ENCODE results near the gene LDLRAD4.

Gene LDLRAD4

GRCh38 chr18:13416208-13416607, 197.6 kb downstream of the LDLRAD4 start:
- TF ChIP-seq ARNTL (CRISPR knock-in tag; IDR thresholded peaks at IDR 0.05; ENCODE audit: borderline replicate concordance, low read depth) (no peak), TSHZ2 (CRISPR knock-in tag; IDR thresholded peaks at IDR 0.05) (no peak), CSRNP3 (CRISPR knock-in tag; IDR thresholded peaks at IDR 0.05) (no peak)
- no peak for ATAC-seq

- no peak for TF ChIP-seq RARB (CRISPR knock-in tag; IDR thresholded peaks at IDR 0.05)
- no peak for TF ChIP-seq ISL1 (CRISPR knock-in tag; IDR thresholded peaks at IDR 0.05)
- TF ChIP-seq OSR1 (CRISPR knock-in tag; IDR thresholded peaks at IDR 0.05): no peak
- ATAC-seq: no peak
Observed at GRCh38 chr18:13416848-13417247, 198.3 kb downstream of the LDLRAD4 start.

GRCh38 chr18:13418013-13418710, 199.6 kb downstream of the LDLRAD4 start:
- TF ChIP-seq POU6F1 (CRISPR knock-in tag; IDR thresholded peaks at IDR 0.05; ENCODE audit: borderline replicate concordance, low read depth): no peak
- TF ChIP-seq ARNTL (CRISPR knock-in tag; IDR thresholded peaks at IDR 0.05; ENCODE audit: borderline replicate concordance, low read depth): no peak
- no peak for TF ChIP-seq PPARA (CRISPR knock-in tag; IDR thresholded peaks at IDR 0.05; ENCODE audit: borderline replicate concordance)
- TF ChIP-seq PATZ1 (CRISPR knock-in tag; IDR thresholded peaks at IDR 0.05; ENCODE audit: borderline replicate concordance): no peak
- no peak for TF ChIP-seq ISL1 (CRISPR knock-in tag; IDR thresholded peaks at IDR 0.05)
- no peak for TF ChIP-seq ZFP3 (CRISPR knock-in tag; IDR thresholded peaks at IDR 0.05)
- TF ChIP-seq SNAI2 (CRISPR knock-in tag; IDR thresholded peaks at IDR 0.05): no peak
- TF ChIP-seq GLIS3 (CRISPR knock-in tag; IDR thresholded peaks at IDR 0.05): no peak
- TF ChIP-seq CREB5 (CRISPR knock-in tag; IDR thresholded peaks at IDR 0.05; ENCODE audit: low read depth): no peak
- no peak for TF ChIP-seq TOX (CRISPR knock-in tag; IDR thresholded peaks at IDR 0.05; ENCODE audit: borderline replicate concordance)
- TF ChIP-seq ESRRG (CRISPR knock-in tag; IDR thresholded peaks at IDR 0.05): no peak
- no peak for TF ChIP-seq TCF4 (CRISPR knock-in tag; IDR thresholded peaks at IDR 0.05; ENCODE audit: borderline replicate concordance)
- TF ChIP-seq CSRNP3 (CRISPR knock-in tag; IDR thresholded peaks at IDR 0.05): no peak
- no peak for TF ChIP-seq CSDC2 (CRISPR knock-in tag; IDR thresholded peaks at IDR 0.05)
- no peak for TF ChIP-seq ZNF8 (CRISPR knock-in tag; IDR thresholded peaks at IDR 0.05)
- no peak for TF ChIP-seq ZC3H10 (CRISPR knock-in tag; IDR thresholded peaks at IDR 0.05)
- TF ChIP-seq RARB (CRISPR knock-in tag; IDR thresholded peaks at IDR 0.05): no peak
- no peak for TF ChIP-seq ZNF70 (CRISPR knock-in tag; IDR thresholded peaks at IDR 0.05)
- ATAC-seq: no peak

All from SK-N-SH treated with all-trans-retinoic acid at 6 μM for 48 hours (cell line).